Urinary bladder (tissue), 4 donors: ENCODE results near the gene FAM118A. TPM values are rescaled to one million over a fixed set of nuclear protein-coding genes. Genes with fewer than 3 reads are reported as not detected.
"Not testable (repeated sequence)": the region's sequence is repeated elsewhere in the genome, so short reads cannot be mapped to it uniquely, and the experiment has no call there.

Experiments
- DNase-seq: peaks from one replicate; pipeline ENCODE4 v3.0.0-alpha.2; 2015; ENCODE audit errors: extremely low spot score
- H3K27ac ChIP-seq: one replicate; pipeline ENCODE4 v1.5.1; 2013; ENCODE audit warnings: low read depth, mild to moderate bottlenecking, moderate library complexity
- H3K36me3 ChIP-seq: one replicate; pipeline ENCODE4 v1.6.1; 2013; ENCODE audit warnings: mild to moderate bottlenecking, moderate library complexity; ENCODE audit not compliant: insufficient read depth
- H3K4me1 ChIP-seq: one replicate; pipeline ENCODE4 v1.6.1; 2013; ENCODE audit warnings: mild to moderate bottlenecking, moderate library complexity; ENCODE audit not compliant: insufficient read depth
- H3K4me3 ChIP-seq: one replicate; pipeline ENCODE4 v1.5.1; 2013; ENCODE audit warnings: low read depth, low read length
- WGBS: extraction: QIAGEN DNeasy Blood & Tissue Kit; methylation state at CpG from one replicate; pipeline ENCODE4 v1.1.7; 2013; 5-methylcytosine and 5-hydroxymethylcytosine counted together
- polyA plus RNA-seq: library from polyadenylated mRNA; stranded (reverse); fragments of 200-250 nt; gene quantifications from one replicate; pipeline ENCODE4 v1.2.3, GENCODE V29; 2013
- total RNA-seq: library from RNA; depleted of rRNA; stranded (reverse); fragments of >200 nt; gene quantifications from one replicate; pipeline ENCODE4 v1.2.3, GENCODE V29; 2014
- donor health status: healthy with polysubstance abuse.
- donor health status: healthy.

The FAM118A gene
- total and polyA plus RNA-seq, 2 donors = 14.9 to 20.1 TPM

DNA sequence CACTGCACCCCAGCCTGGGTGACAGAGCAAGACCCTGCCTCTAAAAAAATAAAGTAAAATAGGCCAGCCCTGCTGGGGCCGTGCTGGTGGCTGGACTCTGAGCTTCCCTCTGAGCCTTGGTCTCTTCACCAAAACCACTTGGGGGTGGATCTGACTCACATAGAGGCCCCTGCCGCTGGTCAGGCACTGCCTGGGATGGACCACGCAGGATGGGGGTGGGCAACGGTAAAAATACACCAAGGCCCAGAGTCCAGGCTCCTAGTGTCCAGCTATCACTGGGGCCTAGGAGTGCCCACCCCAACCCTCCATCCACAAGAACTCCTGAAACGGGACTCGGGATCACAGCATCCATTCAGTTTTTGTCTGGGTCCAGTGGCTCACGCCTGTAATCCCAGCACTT, 37.2 kb upstream of the FAM118A start:
- no peak overlapping the region for H3K4me3 ChIP-seq
- H3K4me1 ChIP-seq = no peaks in the 10 kb centered on the region
- H3K36me3 ChIP-seq = no peaks in the 10 kb centered on the region
- peak overlapping the region; percentile 69 for H3K27ac ChIP-seq
- DNase-seq = no peak
- 86% methylated on average over 7 of the region's 7 CpGs for WGBS

DNA sequence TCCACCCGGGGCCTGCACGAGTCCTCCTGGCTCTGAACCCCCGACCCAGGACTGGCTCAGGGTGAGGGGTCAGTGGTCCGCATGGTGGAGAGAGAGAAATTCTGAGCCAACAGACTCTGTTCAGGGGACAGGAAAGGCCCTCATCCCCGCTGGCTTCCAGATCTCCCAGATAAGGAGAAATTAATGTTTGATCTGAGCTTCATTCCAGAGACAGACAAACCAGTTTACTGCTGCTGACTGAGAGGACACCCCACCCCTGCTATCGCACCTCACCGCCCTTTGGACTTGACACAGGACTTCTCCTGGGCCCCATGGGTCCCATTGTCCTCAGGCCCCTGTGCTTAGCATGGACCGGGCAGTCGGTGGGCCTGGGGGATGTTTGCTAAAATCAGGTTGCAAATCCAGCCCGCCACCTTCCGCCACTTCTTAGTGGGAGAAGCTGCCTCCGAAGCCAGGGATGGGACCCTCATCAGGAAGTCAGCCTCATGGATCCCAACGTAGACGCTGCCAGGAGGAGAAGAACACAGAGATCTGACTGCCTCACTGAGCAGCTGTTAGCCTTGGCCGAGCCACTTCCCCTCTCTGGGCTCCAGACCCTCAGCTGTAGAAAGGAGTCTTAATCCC, 36.2 kb upstream of the FAM118A start:
- no peak overlapping the region for H3K4me3 ChIP-seq
- no peaks in the 10 kb centered on the region for H3K4me1 ChIP-seq
- H3K36me3 ChIP-seq = no peaks in the 10 kb centered on the region
- 81% methylated on average over 15 of the region's 15 CpGs for WGBS
- H3K27ac ChIP-seq = no peak overlapping the region
- DNase-seq = no peak

DNA sequence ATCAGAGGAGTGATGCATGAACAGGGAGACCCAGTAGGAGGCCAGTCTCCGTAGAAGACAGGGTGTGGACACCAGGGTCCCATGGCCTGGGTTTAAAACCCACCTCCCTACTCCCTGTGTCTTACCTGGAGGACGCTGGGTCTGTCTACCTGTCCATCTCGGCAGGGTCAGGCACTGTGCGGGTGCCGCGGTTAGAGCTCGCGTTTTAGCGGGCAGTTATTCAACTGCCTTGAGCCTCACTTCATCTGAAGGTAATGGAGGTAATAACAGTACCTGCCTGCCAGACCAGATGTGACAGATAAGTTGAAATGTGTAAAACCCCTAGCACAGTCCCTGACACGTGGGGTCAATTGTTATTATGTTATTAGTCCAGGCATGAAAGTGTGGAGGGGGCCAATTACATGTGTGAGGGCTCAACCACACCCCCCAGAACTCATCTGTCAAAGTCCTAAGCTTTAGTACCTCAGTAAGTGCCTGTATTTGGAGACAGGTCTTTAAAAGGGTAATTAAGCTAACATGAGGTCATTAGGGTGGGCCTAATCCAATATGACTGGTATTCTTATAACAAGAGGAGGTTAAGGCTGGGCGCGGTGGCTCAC, 33.1 kb upstream of the FAM118A start:
- H3K27ac ChIP-seq = no peak overlapping the region
- no peaks in the 10 kb centered on the region for H3K4me1 ChIP-seq
- no peak for DNase-seq
- 92% methylated on average over 12 of the region's 12 CpGs for WGBS
- no peak overlapping the region for H3K4me3 ChIP-seq
- no peaks in the 10 kb centered on the region for H3K36me3 ChIP-seq

DNA sequence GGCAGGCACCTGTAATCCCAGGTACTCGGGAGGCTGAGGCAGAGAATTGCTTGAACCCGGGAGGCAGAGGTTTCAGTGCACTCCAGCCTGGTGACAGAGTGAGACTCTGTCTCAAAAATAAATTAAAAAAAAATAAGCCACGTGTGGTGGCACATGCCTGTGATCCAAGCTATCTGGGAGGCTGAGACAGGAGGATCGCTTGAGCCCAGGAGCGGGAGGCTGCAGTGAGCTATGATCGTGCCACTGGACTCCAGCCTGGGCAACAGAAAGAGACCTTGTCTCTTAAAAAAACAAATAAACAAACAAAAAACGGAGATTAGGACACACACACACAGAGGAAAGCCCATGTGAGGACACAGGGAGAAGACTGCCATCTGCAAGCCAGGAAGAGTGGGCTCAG, 32.0 kb upstream of the FAM118A start:
- 83% methylated on average over 7 of the region's 7 CpGs for whole genome bisulfite sequencing
- not testable (repeated sequence) for H3K27ac ChIP-seq

GRCh38 chr22:45278125-45278524, 31.6 kb upstream of the FAM118A start:
- 87% methylated on average over 9 of the region's 9 CpGs for WGBS
- Histone ChIP-seq H3K27ac (no peak overlapping the region), H3K4me3 (no peak overlapping the region), H3K4me1 (no peaks in the 10 kb centered on the region), H3K36me3 (no peaks in the 10 kb centered on the region)
- no peak for DNase-seq

More for the DNA sequence above, 32.0 kb upstream of the FAM118A start:
- not testable (repeated sequence) for H3K36me3 ChIP-seq, DNase-seq, H3K4me3 ChIP-seq, H3K4me1 ChIP-seq

- Histone ChIP-seq H3K4me3 (no peak overlapping the region), H3K27ac (peak overlapping the region; percentile 48), H3K4me1 (no peaks in the 10 kb centered on the region), H3K36me3 (no peaks in the 10 kb centered on the region)
- no peak for DNase-seq
- WGBS = 88% methylated on average over 3 of the region's 3 CpGs
Observed at GRCh38 chr22:45280587-45280980, 29.1 kb upstream of the FAM118A start.

GRCh38 chr22:45281010-45281409, 28.7 kb upstream of the FAM118A start:
- no peak for DNase-seq
- H3K36me3 ChIP-seq = no peaks in the 10 kb centered on the region
- WGBS = 70% methylated on average over 3 of the region's 3 CpGs
- H3K4me3 ChIP-seq = no peak overlapping the region
- H3K27ac ChIP-seq = no peak overlapping the region
- H3K4me1 ChIP-seq = no peaks in the 10 kb centered on the region

GRCh38 chr22:45284705-45285262, 24.9 kb upstream of the FAM118A start, which contains the start of gene UPK3A:
UPK3A (plus strand) TSS chr22:45284949; CDS start chr22:45285014, 65 bp downstream.
- H3K27ac ChIP-seq = no peak within 1 kb of the TSS
- 3% methylated on average over 46 of the region's 46 CpGs for WGBS
- peak within 1 kb of the TSS; percentile 14 for H3K4me3 ChIP-seq
- no peaks in the 10 kb centered on the region for H3K36me3 ChIP-seq
- no peak for DNase-seq
- no peaks in the 10 kb centered on the region for H3K4me1 ChIP-seq

GRCh38 chr22:45285263-45286058, 24.3 kb upstream of the FAM118A start:
- Histone ChIP-seq H3K4me1 (no peaks in the 10 kb centered on the region), H3K36me3 (no peaks in the 10 kb centered on the region), H3K4me3 (peak overlapping the region; percentile 14), H3K27ac (no peak overlapping the region)
- no peak for DNase-seq
- WGBS = 39% methylated on average over 16 of the region's 16 CpGs

GRCh38 chr22:45286854-45287551, 22.7 kb upstream of the FAM118A start:
- no peak for DNase-seq
- no peak overlapping the region for H3K27ac ChIP-seq
- H3K4me3 ChIP-seq = no peak overlapping the region
- 77% methylated on average over 12 of the region's 12 CpGs for WGBS
- no peaks in the 10 kb centered on the region for H3K4me1 ChIP-seq
- no peaks in the 10 kb centered on the region for H3K36me3 ChIP-seq

- 34% methylated on average over 18 of the region's 18 CpGs for WGBS
- H3K27ac ChIP-seq = no peak overlapping the region
- H3K4me1 ChIP-seq = no peaks in the 10 kb centered on the region
- no peak overlapping the region for H3K4me3 ChIP-seq
- no peaks in the 10 kb centered on the region for H3K36me3 ChIP-seq
- no peak for DNase-seq
Observed at GRCh38 chr22:45290410-45290936, 19.3 kb upstream of the FAM118A start.

DNA sequence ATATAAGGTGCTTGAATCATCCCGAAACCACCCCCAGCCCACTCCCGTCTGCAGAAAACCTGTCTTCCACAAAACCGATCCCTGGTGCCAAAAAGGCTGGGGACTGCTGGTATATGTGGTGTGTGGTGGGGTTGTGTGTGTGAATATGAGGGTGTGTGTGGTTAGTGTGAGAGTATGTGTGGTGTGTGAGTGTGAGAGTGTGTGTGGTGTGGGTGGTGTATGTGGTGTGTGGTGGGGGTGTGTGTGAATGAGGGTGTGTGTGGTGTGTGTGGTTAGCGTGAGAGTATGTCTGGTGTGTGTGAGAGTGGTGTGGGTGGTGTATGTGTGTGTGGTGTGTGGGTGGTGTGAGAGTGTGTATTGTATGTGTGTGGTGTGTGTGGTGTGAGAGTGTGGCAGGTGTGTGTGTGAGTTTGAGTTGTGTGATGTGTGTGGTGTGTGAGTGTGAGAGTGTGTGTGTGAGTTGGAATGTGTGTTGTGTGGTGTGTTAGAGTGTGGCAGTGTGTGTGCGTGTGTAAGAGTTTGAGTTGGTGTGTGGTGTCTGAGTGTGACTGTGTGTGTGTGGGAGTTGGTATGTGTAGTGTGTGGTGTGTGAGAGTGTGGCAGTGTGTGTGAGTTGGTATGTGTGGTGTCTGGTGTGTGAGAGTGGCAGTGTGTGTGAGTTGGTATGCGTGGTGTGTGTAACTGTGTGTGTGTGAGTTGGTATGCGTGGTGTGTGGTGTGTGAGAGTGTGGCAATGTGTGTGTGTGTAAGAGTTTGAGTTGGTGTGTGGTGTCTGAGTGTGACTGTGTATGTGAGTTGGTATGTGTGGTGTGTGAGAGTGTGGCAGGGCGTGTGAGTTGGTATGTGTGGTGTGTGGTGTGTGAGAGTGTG, 18.4 kb upstream of the FAM118A start:
- H3K36me3 ChIP-seq = no peaks in the 10 kb centered on the region
- H3K4me1 ChIP-seq = no peaks in the 10 kb centered on the region
- DNase-seq = no peak
- H3K4me3 ChIP-seq = no peak overlapping the region
- WGBS = 80% methylated on average over 8 of the region's 8 CpGs
- H3K27ac ChIP-seq = no peak overlapping the region
